PC-9 (cell line): ENCODE measurements around the gene SBK3. TPM values are rescaled to one million over a fixed set of nuclear protein-coding genes. Genes with fewer than 3 reads are reported as not detected.

Experiments
- BruUV-seq: library from RNA; stranded (reverse); fragments of 400-500 nt; replicated peaks from 2 replicates; lab custom pipeline; 2021; lab: Mats Ljungman, UMichigan
- CTCF ChIA-PET: fragments of 300-600 bp; sonication (Branson Sonifier 250); formaldehyde crosslinking; loops from one replicate; lab custom pipeline; 2022; ENCODE audit warnings: antibody characterized with exemption; lab: Charles Lee
- POLR2A ChIA-PET: fragments of 300-600 bp; sonication (Branson Sonifier 250); formaldehyde crosslinking; loops from one replicate; lab custom pipeline; 2022; ENCODE audit warnings: antibody characterized with exemption; ENCODE audit not compliant: unreplicated experiment; lab: Charles Lee
- DNase-seq, 2 experiments: peaks; one replicate each; pipeline versions ENCODE4 v3.0.0 to v3.0.0-alpha.2; 2015 to 2022; ENCODE audit warnings: mixed read lengths in 1 of 2
- H2AFZ ChIP-seq: fragments of 200-600 bp; sonication (generic); 2 replicates; pipeline ENCODE4 v1.8.1; 2017; ENCODE audit warnings: antibody characterized with exemption
- H3F3A ChIP-seq: fragments of 200-600 bp; sonication (generic); 2 replicates; pipeline ENCODE4 v1.8.1; 2017; ENCODE audit warnings: antibody characterized with exemption, mild to moderate bottlenecking, low read depth; ENCODE audit not compliant: insufficient read depth
- H3K27ac ChIP-seq: fragments of 200-600 bp; sonication (generic); 2 replicates; pipeline ENCODE4 v1.6.1; 2016; ENCODE audit warnings: mixed run types
- H3K27me3 ChIP-seq: fragments of 200-600 bp; sonication (generic); 2 replicates; pipeline ENCODE4 v1.6.1; 2016; ENCODE audit warnings: low read depth, mixed run types; ENCODE audit not compliant: insufficient read depth
- H3K36me3 ChIP-seq: fragments of 200-600 bp; sonication (generic); 2 replicates; pipeline ENCODE4 v1.6.1; 2016; ENCODE audit warnings: low read depth, mixed run types
- H3K4me1 ChIP-seq: fragments of 200-600 bp; sonication (generic); replicated peaks from 2 replicates; pipeline ENCODE4 v1.6.1; 2016; ENCODE audit warnings: mixed run types; ENCODE audit not compliant: insufficient read depth
- H3K4me2 ChIP-seq: fragments of 200-600 bp; sonication (generic); 2 replicates; pipeline ENCODE4 v1.6.1; 2017; ENCODE audit warnings: mixed run types
- H3K4me3 ChIP-seq: fragments of 200-600 bp; sonication (generic); 2 replicates; pipeline ENCODE4 v1.6.1; 2016; ENCODE audit warnings: mixed run types
- H3K79me2 ChIP-seq: fragments of 200-600 bp; sonication (generic); 2 replicates; pipeline ENCODE4 v1.6.1; 2017; ENCODE audit warnings: low read depth, mixed run types
- H3K9me2 ChIP-seq: fragments of 200-600 bp; sonication (generic); 2 replicates; pipeline ENCODE4 v1.8.1; 2017; ENCODE audit warnings: mild to moderate bottlenecking; ENCODE audit not compliant: insufficient read depth
- H3K9me3 ChIP-seq: fragments of 200-600 bp; sonication (generic); 2 replicates; pipeline ENCODE4 v1.8.1; 2016; ENCODE audit warnings: low read depth; ENCODE audit not compliant: insufficient read depth
- H4K20me1 ChIP-seq: fragments of 200-600 bp; sonication (generic); 2 replicates; pipeline ENCODE4 v1.8.1; 2017; ENCODE audit not compliant: insufficient read depth
- EZH2 ChIP-seq: fragments of 200-600 bp; sonication (generic); IDR thresholded peaks from 2 replicates; pipeline ENCODE4 v1.8.0; 2017; ENCODE audit warnings: antibody characterized with exemption, low read depth
- intact Hi-C: fragments of 100-400 bp; cut with micrococcal nuclease; formaldehyde crosslinking; loops from one replicate; pipeline ENCODE4 v1.10.0; 2022; ENCODE audit not compliant: unreplicated experiment
- total RNA-seq: library from RNA; stranded (reverse); gene quantifications from 2 replicates; pipeline ENCODE4 v1.2.3, GENCODE V29; 2021
- TF ChIP-seq, protein P1 (sequence below): fragments of 200-600 bp; sonication (generic); conservative IDR thresholded peaks from 2 replicates; pipeline ENCODE4 v1.6.1; 2017; ENCODE audit warnings: mixed run types, antibody characterized with exemption, mild to moderate bottlenecking, moderate library complexity

The SBK3 gene
- total RNA-seq, 1 experiment from 2014 or later: 41.4 TPM

GRCh38 chr19:55504252-55504603, 41.1 kb downstream of the SBK3 start:
- no TSS peak for BruUV-seq
- no peaks in the 10 kb centered on the region for H4K20me1 ChIP-seq
- H3K4me3 ChIP-seq: peak overlapping the region; percentile 27; the same call in 1 of the 2 replicates
- no peak for DNase-seq
- no peaks in the 10 kb centered on the region for H3K36me3 ChIP-seq
- H3F3A ChIP-seq: no peaks in the 10 kb centered on the region
- peak overlapping the region; percentile 63 for H3K4me2 ChIP-seq
- 0 out of 2 replicates have a peak overlapping the region, but pooled peaks have one; percentile 10 for H2AFZ ChIP-seq
- H3K27me3 ChIP-seq: peaks cover 25% of the 10 kb centered on the region
- intact Hi-C loops: loop anchor here (1.0 to 10.0 kb wide), 4 partner anchors 87 to 619 kb away; no protein-coding TSS in a partner anchor
- H3K9me3 ChIP-seq: no peaks in the 10 kb centered on the region
- CTCF ChIA-PET: interaction anchor here (0.7 to 2.2 kb wide), 15 partner anchors 12 to 1982 kb away, joined by 3 to 13 read pairs (median 4); partner anchors contain the start of genes FIZ1, ISOC2, PPP1R12C and ZNF628
- H3K79me2 ChIP-seq: no peaks in the 10 kb centered on the region
- H3K27ac ChIP-seq: no peak overlapping the region
- TF ChIP-seq, protein P1, sequence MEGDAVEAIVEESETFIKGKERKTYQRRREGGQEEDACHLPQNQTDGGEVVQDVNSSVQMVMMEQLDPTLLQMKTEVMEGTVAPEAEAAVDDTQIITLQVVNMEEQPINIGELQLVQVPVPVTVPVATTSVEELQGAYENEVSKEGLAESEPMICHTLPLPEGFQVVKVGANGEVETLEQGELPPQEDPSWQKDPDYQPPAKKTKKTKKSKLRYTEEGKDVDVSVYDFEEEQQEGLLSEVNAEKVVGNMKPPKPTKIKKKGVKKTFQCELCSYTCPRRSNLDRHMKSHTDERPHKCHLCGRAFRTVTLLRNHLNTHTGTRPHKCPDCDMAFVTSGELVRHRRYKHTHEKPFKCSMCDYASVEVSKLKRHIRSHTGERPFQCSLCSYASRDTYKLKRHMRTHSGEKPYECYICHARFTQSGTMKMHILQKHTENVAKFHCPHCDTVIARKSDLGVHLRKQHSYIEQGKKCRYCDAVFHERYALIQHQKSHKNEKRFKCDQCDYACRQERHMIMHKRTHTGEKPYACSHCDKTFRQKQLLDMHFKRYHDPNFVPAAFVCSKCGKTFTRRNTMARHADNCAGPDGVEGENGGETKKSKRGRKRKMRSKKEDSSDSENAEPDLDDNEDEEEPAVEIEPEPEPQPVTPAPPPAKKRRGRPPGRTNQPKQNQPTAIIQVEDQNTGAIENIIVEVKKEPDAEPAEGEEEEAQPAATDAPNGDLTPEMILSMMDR: peak; percentile 2; the same call in 1 of the 2 replicates
- no peak for TF ChIP-seq EZH2
- H3K9me2 ChIP-seq: no peaks in the 10 kb centered on the region
- no peaks in the 10 kb centered on the region for H3K4me1 ChIP-seq
- POLR2A ChIA-PET: interaction anchor here (0.6 to 1.0 kb wide), 6 partner anchors 8 to 159 kb away, joined by 4 to 19 read pairs (median 5); partner anchors contain the start of gene ZNF784

GRCh38 chr19:55503502-55504251, 41.7 kb downstream of the SBK3 start:
- Histone ChIP-seq H3K9me3 (no peaks in the 10 kb centered on the region), H3K27ac (no peak overlapping the region), H3K36me3 (no peaks in the 10 kb centered on the region), H3K79me2 (no peaks in the 10 kb centered on the region), H3F3A (no peaks in the 10 kb centered on the region), H2AFZ (peak overlapping the region; percentile 10; the same call in 1 of the 2 replicates), H3K9me2 (no peaks in the 10 kb centered on the region), H3K4me2 (peak overlapping the region; percentile 63), H3K4me3 (peak overlapping the region; percentile 27; the same call in 1 of the 2 replicates), H3K4me1 (no peaks in the 10 kb centered on the region), H4K20me1 (no peaks in the 10 kb centered on the region), H3K27me3 (peaks cover 27% of the 10 kb centered on the region)
- TF ChIP-seq, protein P1: peak; percentile 99
- TF ChIP-seq EZH2: no peak
- POLR2A ChIA-PET: interaction anchor here (0.6 to 1.0 kb wide), 5 partner anchors 9 to 151 kb away, joined by 4 to 19 read pairs (median 5); partner anchors contain the start of gene ZNF784
- CTCF ChIA-PET: interaction anchor here (0.5 to 2.2 kb wide), 22 partner anchors 12 to 1982 kb away, joined by 3 to 14 read pairs (median 4); partner anchors contain the start of genes FIZ1, ISOC2, PPP1R12C and TMEM238
- intact Hi-C loops: loop anchor here (1.0 to 10.0 kb wide), 4 partner anchors 86 to 619 kb away; no protein-coding TSS in a partner anchor
- DNase-seq: peak; percentile 62 to 96
- BruUV-seq: no TSS peak

GRCh38 chr19:55503157-55503501, 42.2 kb downstream of the SBK3 start:
- no peak overlapping the region for H3K27ac ChIP-seq
- H3K4me1 ChIP-seq: no peaks in the 10 kb centered on the region
- POLR2A ChIA-PET: no interaction called here
- no peaks in the 10 kb centered on the region for H3K79me2 ChIP-seq
- DNase-seq: no peak
- no peaks in the 10 kb centered on the region for H4K20me1 ChIP-seq
- H3K36me3 ChIP-seq: no peaks in the 10 kb centered on the region
- no peak overlapping the region for H2AFZ ChIP-seq
- no peaks in the 10 kb centered on the region for H3F3A ChIP-seq
- intact Hi-C loops: loop anchor here (5.0 to 10.0 kb wide), 2 partner anchors 86 to 618 kb away; no protein-coding TSS in a partner anchor
- BruUV-seq: no TSS peak
- no peak overlapping the region for H3K4me2 ChIP-seq
- no peak overlapping the region for H3K4me3 ChIP-seq
- TF ChIP-seq, protein P1: no peak
- TF ChIP-seq EZH2: no peak
- CTCF ChIA-PET: interaction anchor here (0.6 to 2.2 kb wide), 5 partner anchors 13 to 119 kb away, joined by 4 to 14 read pairs (median 13); partner anchors contain the start of genes ISOC2 and TMEM238
- H3K27me3 ChIP-seq: peaks cover 28% of the 10 kb centered on the region
- H3K9me2 ChIP-seq: no peaks in the 10 kb centered on the region
- no peaks in the 10 kb centered on the region for H3K9me3 ChIP-seq
